Left kidney (tissue), 2 donors: ENCODE data around the gene ATP2B2. TPM values are rescaled to one million over a fixed set of nuclear protein-coding genes. Genes with fewer than 3 reads are reported as not detected.

Experiments
- DNase-seq: peaks from one replicate; pipeline ENCODE4 v3.0.0-alpha.2; 2013
- polyA plus RNA-seq: library from polyadenylated mRNA; unstranded; fragments of 120-200 nt; gene quantifications from one replicate; pipeline ENCODE4 v1.2.1, GENCODE V29; 2013; ENCODE audit not compliant: insufficient read length

ATP2B2 gene
- polyA plus RNA-seq, 1 donor: 1.1 TPM

DNA sequence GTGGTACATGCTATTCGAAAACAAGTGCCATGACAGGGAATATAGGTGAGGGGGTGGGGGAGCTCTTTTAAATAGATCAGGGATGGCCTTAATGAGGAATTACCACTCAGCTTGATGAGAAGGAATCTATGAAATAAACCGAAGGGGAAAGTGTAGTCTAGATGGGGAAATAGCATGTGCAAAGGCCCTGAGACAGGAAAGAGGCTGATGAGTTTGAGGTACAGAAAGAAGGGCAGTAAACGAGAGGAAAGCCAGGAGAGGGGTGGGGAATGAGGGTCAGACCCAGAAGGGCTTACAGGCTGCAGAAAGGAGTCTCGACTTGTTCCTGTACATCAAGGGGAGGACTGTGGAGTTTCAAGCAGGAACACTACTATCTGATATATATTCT, 12.2 kb downstream of the ATP2B2 start:
- no peak for DNase-seq

DNA sequence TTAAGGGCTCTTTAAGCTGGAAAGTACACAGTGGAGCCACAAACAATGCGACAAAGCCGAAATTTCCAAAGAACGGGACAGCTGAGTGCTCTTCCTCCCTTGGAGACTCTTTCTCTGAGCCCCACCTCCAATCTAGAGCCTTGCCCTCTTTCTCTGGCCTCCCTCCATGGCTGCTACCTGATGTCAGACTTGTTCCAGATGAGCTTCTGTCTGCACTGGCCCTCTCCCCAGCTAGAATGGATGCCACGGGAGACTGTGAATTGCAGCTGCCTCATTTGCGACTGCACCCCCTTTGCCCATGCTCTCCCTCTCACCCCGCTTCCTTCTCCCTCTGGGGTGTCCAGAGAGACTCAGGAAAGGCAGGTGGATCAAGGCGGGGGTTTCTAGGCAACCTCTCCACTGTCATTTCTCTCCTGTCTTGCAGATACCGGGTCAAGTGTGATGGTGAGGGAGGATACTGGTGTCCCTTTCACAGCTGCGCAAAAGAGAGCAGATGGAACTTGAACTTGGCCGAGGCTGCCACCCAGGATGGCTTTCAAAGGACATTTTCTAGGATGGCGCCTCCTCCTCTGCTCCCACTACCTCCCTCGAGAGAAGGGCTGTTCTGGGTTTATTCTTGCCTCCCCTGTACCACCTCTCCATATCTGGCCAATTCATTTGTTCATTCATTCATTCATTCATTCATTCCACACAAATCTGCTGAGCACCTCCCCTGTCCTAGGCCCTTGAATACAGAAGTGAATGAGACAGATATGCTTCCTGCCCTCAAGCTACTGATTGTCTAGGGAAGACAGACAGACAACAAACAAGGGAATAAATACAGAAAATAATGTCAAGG, 12.8 kb downstream of the ATP2B2 start:
- no peak for DNase-seq

DNA sequence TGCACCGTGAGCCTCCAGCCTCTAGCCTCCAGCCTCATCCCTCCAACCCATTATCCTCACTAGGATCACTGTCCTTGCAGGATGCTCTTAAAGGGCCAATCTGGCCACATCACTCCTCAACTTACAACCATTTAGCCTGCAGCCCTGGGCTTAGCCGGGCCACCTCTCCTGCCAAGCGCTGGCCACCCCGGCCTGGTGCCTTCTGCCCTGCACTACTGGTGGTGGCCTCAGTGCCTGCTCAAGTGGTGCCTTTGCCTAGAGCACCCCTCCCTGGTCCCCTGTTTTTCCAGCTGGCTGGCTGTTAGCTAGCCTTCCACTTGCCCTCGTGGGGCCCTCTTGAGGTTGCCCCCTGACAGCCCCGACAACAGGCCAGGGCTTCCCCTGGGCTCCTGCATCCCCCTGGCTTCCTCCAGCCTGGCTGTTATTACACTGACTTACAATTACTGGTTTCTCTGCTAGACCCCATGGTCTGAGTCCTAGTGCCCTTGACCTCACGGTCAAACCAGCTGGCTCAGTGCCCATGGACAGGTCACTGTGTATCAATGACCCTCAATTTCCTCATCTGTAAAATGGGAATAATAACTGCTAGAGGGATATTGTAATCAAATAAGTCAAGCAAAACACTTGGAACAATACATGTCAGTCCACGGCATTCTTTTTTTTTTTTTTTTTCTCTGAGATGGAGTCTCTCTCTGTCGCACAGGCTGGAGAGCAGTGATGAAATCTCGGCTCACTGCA, 15.5 kb downstream of the ATP2B2 start:
- no peak for DNase-seq

DNA sequence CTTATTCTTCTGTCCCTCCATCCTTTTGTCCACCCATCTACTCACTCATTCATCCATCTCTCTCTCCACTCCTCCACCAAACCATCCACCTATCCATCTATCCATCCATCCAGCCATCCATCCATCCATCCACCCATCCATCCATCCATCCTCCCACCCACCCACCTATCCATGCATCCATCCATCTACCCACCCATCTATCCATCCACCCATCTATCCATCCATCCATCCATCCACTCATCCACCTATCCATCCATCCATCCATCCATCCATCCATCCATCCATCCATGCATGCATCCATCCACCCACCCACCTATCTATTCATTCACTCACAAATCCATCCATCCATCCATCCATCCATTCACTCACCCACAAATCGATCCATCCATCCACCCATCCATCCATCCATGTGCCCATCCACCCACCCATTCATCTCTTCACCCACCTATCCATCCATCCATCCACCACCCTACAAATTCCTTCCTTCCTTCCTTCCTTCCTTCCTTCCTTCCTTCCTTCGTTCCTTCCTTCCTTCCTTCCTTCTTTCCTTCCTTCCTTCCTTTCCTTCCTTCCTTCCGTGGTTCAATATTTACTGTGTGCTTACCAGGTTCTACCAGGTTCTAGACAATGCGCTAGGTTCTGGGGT, 17.3 kb downstream of the ATP2B2 start:
- DNase-seq: no peak

DNA sequence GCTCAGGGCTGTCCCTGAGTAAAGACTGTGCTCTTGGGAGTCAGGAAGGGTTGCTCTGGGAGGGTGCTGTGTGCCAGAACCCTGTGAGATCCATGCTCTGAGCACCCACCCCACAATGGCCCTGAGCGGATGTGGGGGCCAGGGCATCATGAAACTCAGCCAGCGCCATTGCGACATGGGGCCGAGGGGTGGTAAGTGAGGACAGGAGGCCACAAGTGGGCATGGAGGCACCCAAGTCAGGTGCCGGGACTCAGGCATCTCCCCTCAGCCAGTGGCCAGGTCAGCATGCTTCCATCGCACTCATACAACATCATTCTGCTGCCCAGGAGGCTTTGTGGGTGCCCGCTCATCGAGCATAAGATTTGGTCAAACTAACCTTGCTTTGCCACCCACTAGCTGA, 19.6 kb downstream of the ATP2B2 start:
- no peak for DNase-seq

DNA sequence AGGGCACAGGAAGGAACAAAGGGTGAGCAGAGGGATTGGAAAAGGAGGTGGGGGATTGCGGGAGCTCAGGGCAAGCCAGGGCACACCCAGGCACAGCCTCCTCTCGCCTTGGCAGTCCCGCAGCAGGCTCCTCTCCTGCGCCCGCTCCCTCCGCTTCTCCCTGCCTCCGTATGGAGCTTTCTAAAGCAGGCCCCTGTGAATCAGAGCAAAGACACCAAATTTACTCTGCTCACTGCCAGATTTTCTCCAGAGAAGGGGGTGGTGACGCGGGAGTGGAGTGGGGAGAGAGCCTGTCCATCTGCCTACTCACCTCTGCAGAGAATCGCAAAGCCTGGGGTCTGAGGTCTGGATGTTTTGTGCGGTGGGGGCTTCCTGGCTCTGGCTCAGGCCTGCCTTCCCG, 20.0 kb downstream of the ATP2B2 start:
- DNase-seq: no peak

DNA sequence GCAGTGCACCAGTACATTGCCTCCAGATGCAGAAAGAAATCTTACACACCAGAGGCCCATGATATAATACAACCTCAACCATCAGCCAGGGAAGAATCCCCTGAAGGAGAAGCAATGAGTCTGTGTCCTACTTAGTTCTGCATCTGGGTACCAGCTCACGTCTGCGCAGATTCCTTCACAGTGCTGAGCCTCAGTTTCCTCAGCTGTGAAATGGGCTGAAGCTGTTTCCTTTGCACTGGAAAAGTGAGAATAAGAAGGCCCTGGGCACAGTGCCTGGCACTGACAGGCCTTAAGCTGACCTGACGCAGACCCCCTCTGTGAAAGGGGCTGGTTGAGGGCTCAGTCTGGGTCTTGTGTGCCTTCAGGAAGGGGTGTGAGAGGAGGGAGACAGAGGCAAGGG, 20.7 kb downstream of the ATP2B2 start:
- no peak for DNase-seq

DNA sequence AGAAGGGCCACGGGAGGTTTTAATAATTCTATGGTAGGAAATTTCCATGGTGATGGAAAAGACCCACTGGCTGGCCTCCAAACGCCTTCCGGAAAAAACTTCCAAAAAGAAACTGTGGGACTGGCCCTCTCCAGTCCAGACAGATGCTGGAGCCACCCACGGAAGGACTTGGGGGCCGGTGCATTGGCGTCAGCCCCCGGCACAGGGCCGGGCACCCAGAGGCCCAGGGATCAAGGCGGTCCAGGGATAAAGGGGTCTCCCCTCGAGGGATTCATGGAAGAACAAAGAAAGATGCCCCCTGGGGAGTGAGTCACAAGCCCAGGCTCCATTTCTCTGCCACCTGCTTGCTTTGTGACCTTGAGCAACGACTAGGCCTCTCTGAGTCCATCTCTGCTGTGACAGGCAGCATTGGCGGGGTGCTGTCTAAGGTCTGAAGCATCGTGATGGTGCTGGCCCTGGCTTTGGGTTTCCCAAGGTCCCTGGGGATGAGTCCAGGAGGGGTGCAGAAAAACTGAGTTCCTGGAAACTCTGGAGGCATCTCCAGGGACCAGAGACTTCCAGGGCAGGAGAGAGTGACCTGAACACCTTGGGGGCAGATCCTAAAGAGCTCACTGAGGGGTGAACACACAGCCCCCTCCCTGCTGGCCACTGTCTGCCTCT, 21.6 kb downstream of the ATP2B2 start:
- DNase-seq: no peak

DNA sequence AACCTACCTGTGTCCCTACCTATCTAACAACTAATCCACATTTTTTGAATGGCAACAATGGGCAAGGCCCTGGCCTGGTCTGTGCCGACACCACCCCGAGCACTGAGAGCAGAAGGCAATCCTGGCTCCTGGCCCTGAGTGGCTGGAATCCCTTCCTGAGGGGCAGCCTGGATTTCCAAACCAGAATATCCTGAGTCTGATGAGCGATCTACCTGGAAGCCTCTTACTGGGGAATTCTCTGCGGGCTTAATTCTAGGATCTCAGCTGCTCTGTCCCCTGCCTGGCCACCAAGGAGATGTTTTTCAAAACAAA, 22.1 kb downstream of the ATP2B2 start:
- no peak for DNase-seq

DNA sequence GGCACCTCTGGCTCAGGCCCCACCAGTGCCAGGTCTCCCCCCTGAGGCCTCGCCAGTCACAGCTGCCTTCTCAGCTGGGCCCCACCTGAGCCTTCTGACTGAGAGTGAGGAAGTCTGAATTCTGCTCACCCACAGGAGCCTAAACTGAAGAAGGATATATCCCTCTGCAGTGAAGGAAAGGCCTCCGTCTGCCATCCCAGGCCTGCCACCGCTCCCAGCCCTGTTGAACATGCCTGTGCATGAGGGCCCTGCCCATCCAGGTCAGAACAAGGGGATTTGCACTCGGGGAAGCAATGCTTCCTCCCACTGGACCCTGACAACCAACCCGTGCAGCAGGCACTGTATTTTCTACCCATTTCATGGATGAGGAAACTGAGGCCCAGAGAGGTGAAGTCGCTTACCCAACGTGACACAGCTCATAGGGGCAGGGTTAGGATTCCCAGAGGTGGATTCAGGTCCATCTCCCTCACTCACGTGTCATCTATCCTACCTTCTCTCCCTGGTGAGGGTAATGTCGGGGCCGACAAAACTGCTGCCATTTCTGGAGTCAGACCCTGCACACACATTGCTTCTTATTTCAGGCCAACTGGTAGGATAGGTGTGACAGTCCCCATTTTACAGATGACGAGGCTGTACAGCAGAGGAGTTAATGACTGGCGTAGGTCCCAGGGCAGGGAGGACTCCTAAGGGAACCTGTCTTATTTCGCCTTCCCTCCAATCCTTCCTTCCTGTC, 22.6 kb downstream of the ATP2B2 start:
- no peak for DNase-seq

DNA sequence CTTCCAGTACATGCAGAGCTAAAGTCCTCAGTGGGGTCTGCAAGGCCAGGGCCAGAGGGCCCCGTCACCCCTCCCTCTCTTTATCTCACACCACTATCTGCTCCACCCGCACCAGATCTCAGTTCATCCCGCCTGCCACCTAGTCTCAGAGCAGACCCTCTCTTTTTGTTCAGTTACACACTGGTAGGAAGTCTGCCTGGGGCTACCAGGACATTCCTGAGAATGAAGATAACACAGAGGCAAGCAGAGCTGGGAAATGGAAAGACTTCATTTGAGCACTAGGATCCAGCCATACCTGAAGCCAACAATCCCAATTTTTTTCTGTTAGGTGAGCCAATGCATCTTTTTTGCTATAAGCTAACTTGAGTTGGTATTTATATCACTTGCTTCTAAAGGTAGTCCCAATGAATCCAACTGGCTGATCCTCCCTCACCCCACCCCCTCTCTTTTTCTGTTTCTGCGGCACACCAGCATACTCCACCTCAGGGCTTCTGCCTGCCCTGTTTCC, 24.5 kb downstream of the ATP2B2 start:
- DNase-seq: no peak

DNA sequence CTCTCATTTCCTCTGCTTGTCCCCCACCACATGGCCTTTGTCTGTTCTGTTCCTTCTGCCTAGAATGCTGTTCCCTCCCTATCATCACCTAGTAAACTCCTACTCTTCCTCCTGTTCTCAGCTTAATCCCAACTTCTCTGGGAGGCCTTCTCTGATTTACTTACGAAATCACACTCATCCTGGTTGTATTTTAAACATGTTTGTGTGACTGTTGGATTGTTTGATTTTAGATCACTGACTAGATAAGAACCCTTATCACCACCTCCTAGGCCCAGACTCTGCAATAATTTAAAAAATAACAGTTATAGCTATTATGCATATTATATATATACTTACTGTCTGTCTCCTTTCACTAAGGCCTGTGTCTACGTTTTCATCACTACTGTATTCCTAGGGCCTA, 26.1 kb downstream of the ATP2B2 start:
- no peak for DNase-seq

DNA sequence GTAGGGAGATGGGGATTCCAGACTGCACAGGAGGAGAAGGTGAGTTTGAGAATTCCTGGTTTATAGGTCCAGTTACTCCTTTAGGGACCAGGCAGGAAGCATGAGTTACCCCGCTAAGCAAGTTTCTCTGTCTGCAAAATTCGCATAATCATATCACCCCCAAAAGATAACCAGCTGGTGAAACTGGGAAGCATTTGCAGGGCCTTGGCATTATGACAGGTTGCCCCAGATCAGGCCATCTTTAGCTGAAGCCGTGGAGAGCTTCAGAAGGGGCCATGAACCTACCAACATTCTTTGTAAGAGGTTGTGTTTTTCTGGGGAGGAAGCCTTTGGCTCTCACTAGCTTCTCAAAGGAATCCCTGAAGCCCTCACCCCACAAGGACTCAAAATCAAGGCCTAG, 29.4 kb downstream of the ATP2B2 start:
- DNase-seq: no peak

DNA sequence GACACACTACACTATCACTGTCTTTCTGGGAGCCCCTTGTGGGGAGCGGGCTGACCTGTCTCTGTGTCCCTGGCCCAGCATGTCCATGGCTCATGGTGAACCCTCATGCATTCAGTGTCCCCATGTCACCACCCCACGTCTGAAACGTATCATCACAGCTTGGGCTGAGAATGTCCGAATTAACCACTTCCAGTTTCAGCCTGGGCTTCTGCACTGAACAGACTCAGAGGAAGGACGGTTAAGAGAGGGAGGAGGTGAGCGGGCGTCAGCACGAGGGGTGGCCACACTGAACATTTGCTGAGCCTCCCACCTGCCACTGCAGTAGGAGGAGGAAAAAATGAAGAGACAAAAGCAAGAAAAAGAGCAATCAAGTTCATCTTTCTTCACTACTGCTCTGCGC, 30.5 kb downstream of the ATP2B2 start:
- DNase-seq: no peak

DNA sequence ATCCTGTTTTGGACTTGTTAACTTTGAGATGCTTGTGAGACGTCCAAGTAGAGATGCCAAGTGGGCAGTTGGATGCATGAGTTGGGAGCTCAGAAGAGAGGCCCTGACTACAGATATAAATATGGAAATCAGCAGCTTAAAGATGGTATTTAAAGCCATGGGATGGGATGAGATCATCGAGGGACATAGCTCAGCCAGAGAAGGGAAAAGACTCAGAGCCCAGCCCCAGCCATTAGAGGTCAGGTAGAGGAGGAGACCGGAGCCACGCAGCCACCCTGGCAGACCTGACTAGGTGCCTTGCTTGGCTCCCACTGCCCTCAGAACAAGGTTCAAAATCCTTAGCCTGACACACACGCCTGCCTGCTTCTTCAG, 31.1 kb downstream of the ATP2B2 start:
- no peak for DNase-seq

DNA sequence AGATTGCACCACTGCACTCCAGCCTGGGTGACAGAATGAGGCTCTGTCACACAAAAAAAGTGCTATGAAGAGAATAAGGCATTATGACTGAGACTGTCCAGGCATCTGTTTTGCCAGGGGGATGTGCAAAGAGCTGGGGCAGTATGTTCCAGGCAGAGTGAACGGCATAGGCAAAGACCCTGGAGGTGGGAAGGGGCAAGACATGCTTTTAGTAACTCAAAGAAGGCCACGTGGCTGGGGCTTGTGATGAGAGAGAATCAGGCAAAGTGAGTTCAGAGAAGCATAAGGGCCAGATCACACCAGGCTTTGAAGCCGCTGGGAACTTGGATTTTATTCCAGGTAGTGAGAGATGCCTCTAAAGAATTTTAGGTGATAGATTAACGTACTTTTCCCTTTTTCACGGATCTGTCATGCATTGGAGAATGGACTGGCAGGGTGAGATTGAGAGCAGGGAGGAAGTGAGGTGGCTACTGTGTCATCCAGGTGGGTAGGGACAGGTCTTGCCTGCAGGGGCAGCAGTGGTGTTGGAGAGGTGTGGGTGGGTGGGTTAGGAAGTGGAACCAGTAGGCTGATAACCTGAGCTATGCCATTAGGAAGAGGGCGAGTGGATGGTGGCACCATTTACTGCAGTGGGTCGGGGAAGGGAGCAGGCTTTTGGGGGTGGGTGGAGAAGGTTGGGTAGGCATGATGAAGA, 31.7 kb downstream of the ATP2B2 start:
- no peak for DNase-seq

DNA sequence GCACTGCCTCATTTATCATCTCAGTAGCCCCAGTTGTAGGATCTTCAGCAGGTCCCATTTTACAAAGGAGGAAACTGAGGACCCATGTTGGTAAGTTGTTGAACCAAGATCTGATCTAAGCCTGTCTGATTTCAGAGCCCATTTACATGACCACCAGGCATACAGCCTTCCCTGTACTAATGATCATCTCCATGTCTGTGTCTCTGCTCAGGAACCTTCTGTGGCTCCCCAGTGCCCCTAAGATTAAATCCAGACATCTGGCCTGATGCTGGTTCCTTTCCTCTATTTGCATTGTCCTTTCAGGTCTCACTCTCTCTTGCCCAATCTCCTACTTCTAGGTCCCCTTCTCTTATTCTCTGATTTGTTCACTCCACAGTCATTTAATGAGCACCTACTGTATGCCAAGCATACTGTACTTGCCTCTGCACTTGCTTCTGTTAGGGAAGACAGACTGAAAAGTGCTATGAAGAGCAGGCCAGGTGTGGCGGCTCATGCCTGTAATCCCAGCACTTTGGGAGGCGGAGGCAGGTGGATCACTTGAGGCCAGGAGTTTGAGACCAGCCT, 32.4 kb downstream of the ATP2B2 start:
- DNase-seq: no peak

DNA sequence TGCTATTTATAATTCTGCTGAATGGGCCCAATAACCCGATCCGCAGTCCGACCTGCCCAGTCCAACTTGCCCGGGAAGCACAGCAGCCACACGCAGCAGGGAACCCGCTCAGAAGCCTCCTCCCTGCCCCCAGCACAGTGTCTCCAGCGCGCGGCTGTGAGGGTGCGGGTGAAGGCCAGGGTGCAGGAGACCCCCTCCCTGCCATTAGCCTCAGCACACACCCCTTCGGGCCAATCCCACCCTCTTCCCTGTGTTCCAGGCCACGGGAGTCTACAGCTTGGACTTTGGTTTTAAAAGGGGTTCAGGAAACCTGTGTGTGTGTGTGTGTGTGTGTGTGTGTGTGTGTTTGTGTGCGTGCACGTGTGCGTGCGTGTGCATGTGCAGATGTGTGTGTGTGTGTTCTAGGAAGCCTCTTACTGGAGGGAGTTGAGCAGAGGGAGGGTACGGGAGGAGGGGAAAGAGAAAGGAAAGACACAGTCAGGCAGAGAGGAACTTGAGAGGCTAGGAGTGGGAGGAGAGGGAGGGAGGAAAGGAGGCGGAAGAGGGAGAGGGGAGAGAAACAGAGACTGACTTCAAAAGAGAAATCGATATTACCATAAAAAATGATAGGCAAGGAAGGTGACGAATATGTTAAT, 34.2 kb downstream of the ATP2B2 start:
- DNase-seq: peak; percentile 68

DNA sequence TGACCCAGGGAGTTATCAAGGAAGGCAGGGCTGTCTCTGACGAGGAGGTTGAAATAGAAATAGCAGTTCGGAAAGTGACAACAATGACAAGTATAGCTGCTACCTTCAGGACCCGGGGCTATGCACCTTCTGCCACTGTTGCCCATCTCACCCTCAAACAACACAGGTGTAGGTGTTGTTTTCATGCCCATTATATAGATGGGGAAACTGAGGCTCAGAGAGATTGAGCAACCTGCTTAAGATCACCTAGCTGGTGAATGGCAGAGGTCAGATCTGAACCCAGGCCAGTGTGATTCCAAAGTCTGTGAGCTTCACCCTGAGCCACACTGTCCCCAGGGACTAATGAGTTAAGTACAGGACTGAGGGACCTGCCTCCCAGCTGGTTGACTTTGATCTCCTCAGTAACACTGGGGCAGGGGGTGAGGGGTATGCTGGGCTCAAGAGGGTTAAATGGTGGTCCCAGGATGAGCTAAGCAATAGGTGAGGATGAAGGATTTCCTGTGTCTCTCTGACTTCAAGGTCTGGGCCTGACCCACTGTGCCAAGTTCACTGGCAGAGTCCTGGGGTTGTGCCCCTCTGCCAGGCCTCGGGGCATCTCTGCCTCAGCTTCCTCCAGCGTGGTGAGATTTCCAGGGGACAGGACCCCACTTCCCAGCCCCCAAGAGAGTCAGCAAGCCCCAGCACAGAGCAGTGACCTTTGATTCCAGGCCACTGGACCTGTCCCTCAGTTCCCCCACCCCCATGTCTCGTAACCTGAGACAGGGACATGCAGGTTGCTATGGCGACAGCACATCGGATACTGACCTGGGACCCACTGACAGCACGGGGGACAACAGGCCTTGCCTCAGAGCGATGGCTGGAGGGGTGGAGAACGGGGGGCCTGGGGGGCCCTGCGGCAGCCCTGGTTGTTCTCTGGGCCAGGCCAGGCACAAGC, 35.0 kb downstream of the ATP2B2 start:
- peak; percentile 48 for DNase-seq
